Fibroblast of the aortic adventitia (primary cell): ENCODE measurements around the gene NDUFB2. TPM values are rescaled to one million over a fixed set of nuclear protein-coding genes. Genes with fewer than 3 reads are reported as not detected.

Experiments used
- DNase-seq: peaks from one replicate; pipeline ENCODE4 v3.0.0-alpha.2; 2010; ENCODE audit warnings: low read depth
- H3K4me3 ChIP-seq: 2 replicates; pipeline ENCODE4 v1.5.1; 2011; ENCODE audit warnings: low read depth, mild to moderate bottlenecking, control low read depth, low read length, moderate library complexity
- total RNA-seq: library from RNA; depleted of rRNA; stranded (reverse); fragments of >200 nt; gene quantifications from 2 replicates; pipeline ENCODE4 v1.2.3, GENCODE V29; 2012; ENCODE audit warnings: low replicate concordance
- TF ChIP-seq, protein P1 (sequence below): IDR thresholded peaks from 2 replicates; pipeline ENCODE4 v1.5.1; 2011; ENCODE audit warnings: mild to moderate bottlenecking, low read length, control low read depth, inconsistent platforms; ENCODE audit not compliant: insufficient read depth

The NDUFB2 gene
- total RNA-seq, 1 donor, result 161 TPM

DNA sequence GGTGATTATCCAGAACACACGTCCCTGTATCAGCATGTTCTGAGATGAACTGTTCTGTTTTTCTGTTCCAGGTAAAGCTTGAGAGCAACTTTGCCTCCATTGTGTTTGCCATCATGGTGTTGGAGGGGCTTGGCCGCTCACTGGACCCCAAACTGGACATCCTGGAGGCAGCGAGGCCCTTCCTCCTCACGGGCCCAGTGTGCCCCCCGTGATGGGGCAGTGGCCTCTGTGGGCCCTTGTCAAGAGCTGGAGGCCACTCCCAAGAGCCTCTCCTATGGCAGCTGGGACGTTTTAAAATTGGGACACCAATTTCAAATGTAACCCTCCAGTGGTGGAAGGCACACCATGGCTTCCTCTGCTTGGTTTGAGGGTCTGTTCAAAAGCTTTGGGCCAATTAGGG lies 1.9 kb upstream of the NDUFB2 start:
- no peak overlapping the region for H3K4me3 ChIP-seq
- no peak for DNase-seq
- TF ChIP-seq, protein P1, sequence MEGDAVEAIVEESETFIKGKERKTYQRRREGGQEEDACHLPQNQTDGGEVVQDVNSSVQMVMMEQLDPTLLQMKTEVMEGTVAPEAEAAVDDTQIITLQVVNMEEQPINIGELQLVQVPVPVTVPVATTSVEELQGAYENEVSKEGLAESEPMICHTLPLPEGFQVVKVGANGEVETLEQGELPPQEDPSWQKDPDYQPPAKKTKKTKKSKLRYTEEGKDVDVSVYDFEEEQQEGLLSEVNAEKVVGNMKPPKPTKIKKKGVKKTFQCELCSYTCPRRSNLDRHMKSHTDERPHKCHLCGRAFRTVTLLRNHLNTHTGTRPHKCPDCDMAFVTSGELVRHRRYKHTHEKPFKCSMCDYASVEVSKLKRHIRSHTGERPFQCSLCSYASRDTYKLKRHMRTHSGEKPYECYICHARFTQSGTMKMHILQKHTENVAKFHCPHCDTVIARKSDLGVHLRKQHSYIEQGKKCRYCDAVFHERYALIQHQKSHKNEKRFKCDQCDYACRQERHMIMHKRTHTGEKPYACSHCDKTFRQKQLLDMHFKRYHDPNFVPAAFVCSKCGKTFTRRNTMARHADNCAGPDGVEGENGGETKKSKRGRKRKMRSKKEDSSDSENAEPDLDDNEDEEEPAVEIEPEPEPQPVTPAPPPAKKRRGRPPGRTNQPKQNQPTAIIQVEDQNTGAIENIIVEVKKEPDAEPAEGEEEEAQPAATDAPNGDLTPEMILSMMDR, result no peak

DNA sequence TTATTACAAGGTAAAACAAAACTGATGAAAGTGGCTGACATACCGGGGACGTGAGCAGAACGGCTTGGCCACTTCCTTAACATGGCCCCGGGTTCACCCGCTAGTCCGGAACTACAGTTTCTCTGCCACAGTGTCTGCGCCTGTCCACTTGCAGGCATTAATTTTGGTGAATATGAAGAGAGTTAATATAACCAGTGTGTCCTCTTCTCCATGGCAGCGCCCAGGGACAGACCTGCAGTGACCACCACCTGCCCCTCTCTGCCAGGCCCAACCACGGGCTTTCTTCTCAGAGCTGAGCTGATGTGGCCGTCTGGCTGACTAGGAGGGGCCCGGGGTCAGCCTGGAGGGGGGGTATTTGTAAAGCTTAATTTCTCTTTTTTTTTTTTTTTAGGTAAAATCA lies 1.1 kb upstream of the NDUFB2 start:
- TF ChIP-seq, protein P1, result no peak
- H3K4me3 ChIP-seq, result no peak overlapping the region
- DNase-seq, result no peak

DNA sequence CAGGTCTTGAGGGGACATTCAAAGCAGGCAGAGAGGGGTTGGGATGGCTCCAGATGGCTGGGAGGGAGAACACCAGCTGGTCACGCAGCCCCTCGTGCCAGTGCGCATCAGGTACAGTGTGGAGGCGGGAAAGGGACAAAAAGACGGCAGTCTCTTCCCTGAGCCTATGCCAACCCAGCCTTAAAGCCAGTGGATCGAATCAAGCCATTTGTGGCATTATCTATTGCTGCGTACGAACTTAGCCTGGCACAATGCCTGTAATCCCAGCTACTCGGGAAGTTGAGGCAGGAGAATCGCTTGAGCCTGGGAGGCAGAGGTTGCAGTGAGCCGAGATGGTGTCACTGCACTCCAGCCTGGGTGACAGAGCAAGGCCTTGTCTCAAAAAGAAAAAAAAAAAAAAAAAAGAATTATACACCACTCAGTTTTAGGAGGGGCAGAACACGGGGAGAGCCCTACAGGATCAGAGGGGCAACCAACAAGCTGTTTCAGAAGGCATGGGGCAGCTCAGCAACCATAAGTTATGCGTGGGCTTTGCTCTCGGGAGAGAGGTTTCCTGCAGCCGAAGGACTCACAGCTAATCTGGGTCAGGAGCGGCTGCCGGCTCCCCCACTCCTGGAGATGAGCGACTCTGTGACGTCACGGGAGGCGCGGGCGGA lies 356 bp upstream of the NDUFB2 start:
- DNase-seq, result peak; percentile 83
- TF ChIP-seq, protein P1, result no peak

DNA sequence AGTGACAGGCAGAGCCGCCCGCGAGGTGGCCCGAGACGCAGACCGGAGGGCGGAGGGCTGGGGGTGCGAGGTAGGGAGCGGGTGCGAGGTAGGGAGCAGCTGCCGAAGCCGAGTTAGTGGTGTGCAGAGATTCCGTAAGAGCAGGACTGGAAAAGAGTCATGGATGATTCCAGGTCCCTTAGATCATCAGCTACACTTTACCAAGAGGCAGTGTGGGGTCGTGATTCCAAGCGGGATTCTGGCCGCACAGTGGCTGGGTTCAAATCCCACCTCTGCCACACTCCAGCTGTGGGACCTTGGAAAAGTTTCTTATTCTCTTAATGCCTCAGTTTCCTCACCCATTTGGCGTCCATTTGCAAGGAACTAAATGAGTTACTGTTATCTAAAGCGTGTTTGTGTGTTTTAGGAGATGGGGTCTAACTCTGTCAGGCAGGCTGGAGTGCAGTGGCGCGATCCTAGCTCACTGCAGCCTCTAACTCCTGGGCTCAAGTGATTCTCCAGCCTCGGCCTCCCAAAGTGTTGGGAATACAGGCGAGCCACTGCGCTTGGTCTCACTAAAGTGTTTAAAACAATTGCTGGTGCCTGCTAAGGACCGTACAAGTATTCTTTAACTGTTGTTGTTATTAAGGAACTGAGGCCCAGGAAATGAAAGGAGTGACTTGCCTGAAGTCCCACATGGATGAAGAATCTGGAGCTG lies 1.1 kb downstream of the NDUFB2 start:
- peak; percentile 41 for DNase-seq
- H3K4me3 ChIP-seq, result peak overlapping the region; percentile 99
- TF ChIP-seq, protein P1, result no peak

More for the DNA sequence above, 356 bp upstream of the NDUFB2 start:
- H3K4me3 ChIP-seq, result peak overlapping the region; percentile 99

DNA sequence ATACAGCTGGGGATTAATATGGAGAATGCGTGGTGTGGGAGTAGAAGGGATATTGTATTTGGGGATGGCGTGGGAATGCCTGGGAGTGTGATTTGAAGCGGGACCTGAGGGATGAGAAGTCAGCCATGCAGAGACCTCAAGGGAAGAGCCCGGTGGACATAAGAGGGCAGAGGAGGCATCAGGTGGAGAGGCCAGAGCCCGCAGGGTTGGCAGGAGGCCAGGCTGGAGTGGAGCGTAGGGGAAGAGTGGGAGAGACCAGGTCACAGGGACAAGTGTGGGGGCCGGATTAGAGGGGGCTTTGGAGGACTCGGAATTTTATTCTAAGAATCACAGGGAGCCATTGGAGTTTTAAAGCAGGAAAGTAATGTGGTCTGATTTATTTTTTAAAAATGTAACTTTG lies 2.0 kb downstream of the NDUFB2 start:
- TF ChIP-seq, protein P1, result no peak
- no peak overlapping the region for H3K4me3 ChIP-seq
- no peak for DNase-seq

DNA sequence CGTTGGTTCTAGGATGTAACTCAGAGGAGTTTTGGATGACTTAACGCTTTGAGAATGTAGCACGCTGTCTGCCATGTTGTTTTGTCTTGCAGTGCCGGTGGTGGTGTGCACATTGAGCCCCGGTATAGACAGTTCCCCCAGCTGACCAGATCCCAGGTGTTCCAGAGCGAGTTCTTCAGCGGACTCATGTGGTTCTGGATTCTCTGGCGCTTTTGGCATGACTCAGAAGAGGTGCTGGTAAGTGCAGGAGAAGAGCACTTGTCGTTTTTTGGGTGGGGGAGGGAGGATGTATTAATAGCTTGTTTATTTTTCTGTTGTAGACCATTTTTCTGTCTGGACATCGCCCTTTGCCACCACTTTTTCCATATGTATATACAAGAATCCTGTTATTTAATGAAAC lies 6.3 kb downstream of the NDUFB2 start:
- TF ChIP-seq, protein P1, result no peak
- DNase-seq, result no peak
- no peak overlapping the region for H3K4me3 ChIP-seq
